B cell (primary cell): ENCODE results near the gene CRTC1. TPM values are rescaled to one million over a fixed set of nuclear protein-coding genes. Genes with fewer than 3 reads are reported as not detected.
A peak's percentile ranks its signal among the peaks of the same experiment; 100 is the strongest.

Source experiments
- ATAC-seq: fragments of 200-7000 bp; cut with Tn5 transposase; one replicate; pipeline ENCODE4 v1.10.0; 2021; ENCODE audit warnings: low read depth, mild to moderate bottlenecking, moderate number of reproducible peaks, moderate library complexity
- CTCF ChIA-PET: fragments of 350-600 bp; sonication (Branson Sonifier 250); formaldehyde crosslinking; loops from one replicate; lab custom pipeline; 2021; ENCODE audit warnings: antibody characterized with exemption, inconsistent platforms; lab: Charles Lee
- POLR2A ChIA-PET: fragments of 350-600 bp; sonication (Branson Sonifier 250); formaldehyde crosslinking; loops from one replicate; lab custom pipeline; 2021; ENCODE audit warnings: antibody characterized with exemption; lab: Charles Lee
- DNase-seq: peaks from one replicate; pipeline ENCODE4 v3.0.0; 2013
- H2AFZ ChIP-seq: 2 replicates; pipeline ENCODE4 v1.6.1; 2012; ENCODE audit warnings: mild to moderate bottlenecking, low read depth, low read length; ENCODE audit not compliant: insufficient read depth, poor library complexity, severe bottlenecking
- H3K27ac ChIP-seq, 2 donors: 1 replicate in 1 of 2; 2 replicates in 1 of 2; pipeline ENCODE4 v1.5.1; 2012 to 2013; ENCODE audit warnings: low read length in 2 of 2, mild to moderate bottlenecking in 2 of 2, moderate library complexity in 1 of 2
- H3K27me3 ChIP-seq, 4 experiments: fragments of 200-600 bp in 1 of 4; sonication (generic) in 1 of 4; replicated peaks in 1 of 4; 1 replicate in 2 of 4; 2 replicates in 2 of 4; pipeline versions ENCODE4 v1.6.1 to v1.7.0; 2013 to 2016; ENCODE audit warnings: low read length in 3 of 4, mild to moderate bottlenecking in 2 of 4, mixed read lengths in 1 of 4, moderate library complexity in 1 of 4; ENCODE audit not compliant: insufficient read depth in 4 of 4, control insufficient read depth in 3 of 4; ENCODE audit errors: control extremely low read depth in 1 of 4
- H3K36me3 ChIP-seq, 2 experiments: replicated peaks in 1 of 2; 1 replicate in 1 of 2; 2 replicates in 1 of 2; pipeline versions ENCODE4 v1.6.1 to v1.7.1; 2013; ENCODE audit warnings: low read length in 1 of 2; ENCODE audit not compliant: insufficient read depth in 2 of 2, control insufficient read depth in 1 of 2; ENCODE audit errors: control extremely low read depth in 1 of 2, extremely low read depth in 1 of 2
- H3K4me1 ChIP-seq, 2 donors: fragments of 200-600 bp in 1 of 2; sonication (generic) in 1 of 2; 1 replicate in 1 of 2; 2 replicates in 1 of 2; pipeline versions ENCODE4 v1.5.1 to v1.6.1; 2013 to 2017; ENCODE audit warnings: low read length in 2 of 2; ENCODE audit not compliant: control insufficient read depth in 2 of 2, insufficient read depth in 2 of 2
- H3K4me2 ChIP-seq: replicated peaks from 2 replicates; pipeline ENCODE3; 2012; ENCODE audit warnings: mild to moderate bottlenecking, low read depth, low read length; ENCODE audit not compliant: poor library complexity, severe bottlenecking
- H3K4me3 ChIP-seq, 5 experiments: fragments of 200-600 bp in 1 of 5; sonication (generic) in 1 of 5; 1 replicate in 3 of 5; 2 replicates in 2 of 5; pipeline versions ENCODE4 v1.5.1 to v1.7.0; 2011 to 2016; ENCODE audit warnings: low read length in 4 of 5, mild to moderate bottlenecking in 4 of 5, low read depth in 2 of 5, control low read depth in 1 of 5, moderate library complexity in 1 of 5; ENCODE audit not compliant: insufficient read depth in 1 of 5; ENCODE audit errors: control extremely low read depth in 1 of 5, extremely low read depth in 1 of 5
- H3K79me2 ChIP-seq: fragments of 200-600 bp; sonication (generic); one replicate; pipeline ENCODE4 v1.6.0; 2016; ENCODE audit warnings: low read length; ENCODE audit not compliant: control insufficient read depth, insufficient read depth
- H3K9ac ChIP-seq: fragments of 200-600 bp; sonication (generic); 2 replicates; pipeline ENCODE4 v1.6.1; 2017; ENCODE audit warnings: mild to moderate bottlenecking, low read length, moderate library complexity
- H3K9me3 ChIP-seq, 3 donors: one replicate each; pipeline versions ENCODE4 v1.6.1 to v1.7.1; 2013; ENCODE audit warnings: low read length in 2 of 3; ENCODE audit not compliant: control insufficient read depth in 2 of 3, insufficient read depth in 1 of 3; ENCODE audit errors: control extremely low read depth in 1 of 3
- H4K20me1 ChIP-seq: 2 replicates; pipeline ENCODE4 v1.6.0; 2012; ENCODE audit warnings: mild to moderate bottlenecking, low read length; ENCODE audit not compliant: insufficient read depth, control insufficient read depth, poor library complexity, severe bottlenecking
- H3K27ac Mint-ChIP-seq: one replicate; pipeline ENCODE4 v1.8.0; 2021; ENCODE audit warnings: mixed read lengths
- H3K27me3 Mint-ChIP-seq: one replicate; pipeline ENCODE4 v1.8.0; 2021; ENCODE audit warnings: mixed read lengths
- H3K4me1 Mint-ChIP-seq: one replicate; pipeline ENCODE4 v1.8.0; 2021; ENCODE audit warnings: mixed read lengths
- H3K4me3 Mint-ChIP-seq: one replicate; pipeline ENCODE4 v1.8.0; 2021; ENCODE audit warnings: mixed read lengths
- H3K9me3 Mint-ChIP-seq: one replicate; pipeline ENCODE4 v1.8.0; 2022; ENCODE audit warnings: mixed read lengths; ENCODE audit not compliant: insufficient read depth
- CTCF ChIP-seq: fragments of 200-600 bp; IDR thresholded peaks from one replicate; pipeline ENCODE4 v1.8.0; 2022; ENCODE audit warnings: antibody characterized with exemption, mild to moderate bottlenecking
- EZH2 ChIP-seq: IDR thresholded peaks from 2 replicates; pipeline ENCODE4 v1.6.1; 2012; ENCODE audit warnings: borderline replicate concordance, low read depth, mild to moderate bottlenecking, moderate library complexity, low read length; ENCODE audit not compliant: insufficient read depth, poor library complexity, severe bottlenecking
- WGBS: methylation state at CpG from one replicate; pipeline ENCODE4 v1.1.5; 2013; ENCODE audit warnings: missing lambda C conversion rate; ENCODE audit not compliant: insufficient coverage; 5-methylcytosine and 5-hydroxymethylcytosine counted together
- intact Hi-C: fragments of 100-400 bp; cut with micrococcal nuclease; formaldehyde crosslinking; loops from one replicate; pipeline ENCODE4 v1.10.0; 2022
- polyA plus RNA-seq: library from polyadenylated mRNA; depleted of rRNA; stranded (reverse); fragments of >200 nt; gene quantifications from 2 replicates; pipeline ENCODE4 v1.2.3, GENCODE V29; 2012
- total RNA-seq, 2 donors: library from RNA; stranded (reverse); fragments of 120-200 nt in 1 of 2; gene quantifications; 1 replicate in 1 of 2; 2 replicates in 1 of 2; pipeline versions ENCODE4 v1.2.3 to v1.2.4, GENCODE V29; 2013 to 2022

Gene CRTC1
- total and polyA plus RNA-seq, 2 donors (not counting 1 experiment from before 2014, with no cell fraction given), result 15.9 to 30.1 TPM

DNA sequence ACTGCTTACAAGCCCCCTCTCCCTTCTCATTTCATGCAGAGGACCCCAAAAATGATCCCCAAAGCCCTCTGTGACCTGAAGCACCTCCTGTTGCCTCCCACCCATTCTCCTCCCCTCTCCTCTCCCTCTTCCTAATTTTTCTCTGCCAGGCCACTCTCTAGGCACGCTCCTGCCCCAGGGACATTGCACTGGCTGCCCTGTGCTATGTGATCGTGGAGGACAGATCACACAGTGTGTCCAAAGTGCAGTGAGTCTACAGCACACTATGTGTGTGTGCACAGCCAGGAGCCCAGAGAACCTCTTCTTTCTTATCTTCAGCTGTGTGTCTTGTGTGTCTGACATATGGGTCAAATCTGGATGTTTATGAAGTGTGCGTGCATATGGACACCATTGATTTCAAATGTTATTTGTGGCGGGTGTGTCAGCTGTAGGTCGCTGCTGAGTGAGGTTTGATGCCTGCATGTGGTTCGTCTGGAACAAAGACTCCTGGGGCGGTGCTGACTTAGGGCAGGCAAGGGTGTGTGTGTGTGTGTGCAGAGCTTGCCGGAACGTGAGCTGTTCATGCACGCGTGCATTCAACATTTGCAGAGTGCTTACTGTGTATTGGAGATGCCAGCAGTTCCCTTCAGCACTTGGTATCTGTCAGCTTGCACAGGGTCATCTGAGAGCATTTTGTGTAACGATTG, 48.7 kb upstream of the CRTC1 start:
- H3K4me1 Mint-ChIP-seq, result peaks cover 25% of the 10 kb centered on the region
- H3K27me3 Mint-ChIP-seq, result peaks cover 3% of the 10 kb centered on the region
- ChIA-PET POLR2A (interaction anchor here (1.6 kb wide), 1 partner anchor 46 kb away, joined by 4 read pairs; the partner anchor contains the start of gene REX1BD), CTCF (interaction anchor here (0.6 to 1.4 kb wide), 2 partner anchors 213 to 776 kb away, joined by 3 read pairs; no protein-coding TSS in a partner anchor)
- ATAC-seq (no peak), DNase-seq (no peak)
- intact Hi-C loops, result loop anchor here (5.0 kb wide), 2 partner anchors 68 to 153 kb away; no protein-coding TSS in a partner anchor
- no peaks in the 10 kb centered on the region for H3K36me3 ChIP-seq
- TF ChIP-seq EZH2 (no peak), CTCF (no peak)
- peaks cover 11% of the 10 kb centered on the region for H3K79me2 ChIP-seq
- no peak overlapping the region for H3K4me2 ChIP-seq
- H3K27me3 ChIP-seq, result no peaks in the 10 kb centered on the region
- H2AFZ ChIP-seq, result no peak overlapping the region
- H3K4me3 Mint-ChIP-seq, result peak overlapping the region; percentile 30
- H3K4me3 ChIP-seq, result no peak overlapping the region
- H3K9me3 Mint-ChIP-seq, result no peaks in the 10 kb centered on the region
- 84% methylated on average over 11 of the region's 12 CpGs for WGBS
- H3K9ac ChIP-seq, result no peak overlapping the region
- H3K27ac ChIP-seq, result no peak overlapping the region
- peaks cover 0 to 6% (median 0%) of the 10 kb centered on the region in 3 donors for H3K9me3 ChIP-seq
- no peaks in the 10 kb centered on the region for H4K20me1 ChIP-seq
- no peak overlapping the region for H3K27ac Mint-ChIP-seq
- peaks cover 12 to 27% of the 10 kb centered on the region in 2 donors for H3K4me1 ChIP-seq

DNA sequence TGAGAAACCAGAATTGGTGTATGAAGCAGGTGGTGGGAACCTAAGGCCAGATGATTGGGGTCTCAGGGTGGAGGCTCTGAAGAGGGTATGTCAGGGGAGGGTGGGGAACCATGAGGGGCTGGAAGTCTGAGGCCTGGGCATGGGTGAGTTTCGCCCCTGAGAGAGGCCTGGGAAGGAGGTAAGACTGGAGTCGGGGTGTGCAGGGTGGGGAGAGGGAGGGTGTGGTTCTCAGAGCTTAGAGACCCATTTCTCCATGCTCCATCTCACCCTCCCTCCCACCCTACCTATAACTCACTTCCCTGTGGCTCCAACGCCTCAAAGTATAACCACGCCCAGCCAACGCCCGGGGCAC, 47.7 kb upstream of the CRTC1 start:
- Histone ChIP-seq H3K27me3 (no peaks in the 10 kb centered on the region), H3K9me3 (peaks cover 0 to 6% (median 0%) of the 10 kb centered on the region in 3 donors), H3K9ac (no peak overlapping the region), H3K27ac (no peak overlapping the region), H3K4me3 (peak overlapping the region in 1 of 5 experiments; percentile 71), H2AFZ (no peak overlapping the region), H3K79me2 (peaks cover 11% of the 10 kb centered on the region), H3K4me2 (peak overlapping the region; percentile 91), H3K36me3 (no peaks in the 10 kb centered on the region), H4K20me1 (no peaks in the 10 kb centered on the region), H3K4me1 (peaks cover 12 to 27% of the 10 kb centered on the region in 2 donors)
- no peak for ATAC-seq
- H3K4me1 Mint-ChIP-seq, result peaks cover 25% of the 10 kb centered on the region
- intact Hi-C loops, result loop anchor here (1.0 to 5.0 kb wide), 8 partner anchors 47 to 427 kb away; partner anchors contain the start of genes ARMC6, CRTC1, ELL and SLC25A42
- peak overlapping the region; percentile 95 for H3K4me3 Mint-ChIP-seq
- ChIA-PET CTCF (no interaction called here), POLR2A (interaction anchor here (1.6 kb wide), 1 partner anchor 47 kb away, joined by 4 read pairs; the partner anchor contains the start of gene REX1BD)
- H3K9me3 Mint-ChIP-seq, result no peaks in the 10 kb centered on the region
- H3K27ac Mint-ChIP-seq, result peak overlapping the region; percentile 95
- 0% methylated on average over 4 of the region's 6 CpGs for WGBS
- peaks cover 3% of the 10 kb centered on the region for H3K27me3 Mint-ChIP-seq
- TF ChIP-seq EZH2 (no peak), CTCF (no peak)
- no peak for DNase-seq
